Endodermal cell (in vitro differentiated cells): ENCODE measurements around the gene RHBDL3. TPM values are rescaled to one million over a fixed set of nuclear protein-coding genes. Genes with fewer than 3 reads are reported as not detected.
A peak's percentile ranks its signal among the peaks of the same experiment; 100 is the strongest.

ENCODE experiments used
- DNase-seq: peaks from one replicate; pipeline ENCODE4 v3.0.0-alpha.2; 2017
- H3K27ac ChIP-seq: 2 replicates; pipeline ENCODE4 v1.5.1; 2013; ENCODE audit warnings: mild to moderate bottlenecking, low read depth, low read length, moderate library complexity
- H3K27me3 ChIP-seq: 2 replicates; pipeline ENCODE4 v1.6.1; 2013; ENCODE audit warnings: mild to moderate bottlenecking, low read length, moderate library complexity; ENCODE audit not compliant: insufficient read depth, control insufficient read depth, poor library complexity, severe bottlenecking
- H3K36me3 ChIP-seq: 2 replicates; pipeline ENCODE4 v1.7.0; 2013; ENCODE audit warnings: mild to moderate bottlenecking, low read length, moderate library complexity; ENCODE audit not compliant: control insufficient read depth, insufficient read depth
- H3K4me1 ChIP-seq: one replicate; pipeline ENCODE4 v1.7.0; 2013; ENCODE audit warnings: low read length; ENCODE audit not compliant: control insufficient read depth, insufficient read depth
- H3K4me3 ChIP-seq: 2 replicates; pipeline ENCODE4 v1.5.1; 2013; ENCODE audit warnings: mild to moderate bottlenecking, low read length, moderate library complexity
- H3K9ac ChIP-seq: 2 replicates; pipeline ENCODE4 v1.6.1; 2013; ENCODE audit warnings: mild to moderate bottlenecking, low read length, moderate library complexity; ENCODE audit not compliant: poor library complexity, severe bottlenecking; ENCODE audit errors: extremely low read depth
- H3K9me3 ChIP-seq: 2 replicates; pipeline ENCODE4 v1.6.1; 2013; ENCODE audit warnings: mild to moderate bottlenecking, low read length, moderate library complexity; ENCODE audit not compliant: control insufficient read depth
- H3K27ac Mint-ChIP-seq: 2 replicates; pipeline ENCODE4 v1.8.0; 2020; ENCODE audit warnings: mixed read lengths
- H3K27me3 Mint-ChIP-seq: 2 replicates; pipeline ENCODE4 v1.8.0; 2021; ENCODE audit warnings: mild to moderate bottlenecking, mixed read lengths; ENCODE audit not compliant: insufficient read depth
- H3K36me3 Mint-ChIP-seq: 2 replicates; pipeline ENCODE4 v1.8.0; 2020; ENCODE audit warnings: low read depth, mixed read lengths
- H3K4me1 Mint-ChIP-seq: 2 replicates; pipeline ENCODE4 v1.8.0; 2020; ENCODE audit warnings: mixed read lengths
- H3K4me3 Mint-ChIP-seq: 2 replicates; pipeline ENCODE4 v1.8.0; 2020; ENCODE audit warnings: mild to moderate bottlenecking, moderate library complexity, mixed read lengths
- H3K9me3 Mint-ChIP-seq: 2 replicates; pipeline ENCODE4 v1.8.0; 2020; ENCODE audit warnings: mild to moderate bottlenecking, mixed read lengths
- WGBS, 2 experiments: methylation state at CpG; one replicate each; pipeline versions ENCODE4 v1.1.5 to v1.1.7; 2013; ENCODE audit warnings: missing lambda C conversion rate in 2 of 2, mixed read lengths in 1 of 2; ENCODE audit not compliant: insufficient coverage in 1 of 2, insufficient read length in 1 of 2; 5-methylcytosine and 5-hydroxymethylcytosine counted together
- total RNA-seq, 2 donors: library from RNA; stranded (reverse); fragmentation: NEBNext Ultra II Directional in 1 of 2; extraction: Animal tissue kit (Norgen Biotek cat#: 25700) in 1 of 2; gene quantifications; 2 replicates in 1 of 2; 3 replicates in 1 of 2; pipeline ENCODE4 v1.2.1, GENCODE V29; 2021
- TF ChIP-seq, protein P1 (sequence below): fragments of 200-600 bp; sonication (generic); conservative IDR thresholded peaks from 2 replicates; pipeline ENCODE4 v1.5.0; 2021; ENCODE audit warnings: antibody characterized with exemption, mild to moderate bottlenecking

The RHBDL3 gene
- total RNA-seq, 2 donors from 2014 or later = 0.35 to 1.4 TPM

DNA sequence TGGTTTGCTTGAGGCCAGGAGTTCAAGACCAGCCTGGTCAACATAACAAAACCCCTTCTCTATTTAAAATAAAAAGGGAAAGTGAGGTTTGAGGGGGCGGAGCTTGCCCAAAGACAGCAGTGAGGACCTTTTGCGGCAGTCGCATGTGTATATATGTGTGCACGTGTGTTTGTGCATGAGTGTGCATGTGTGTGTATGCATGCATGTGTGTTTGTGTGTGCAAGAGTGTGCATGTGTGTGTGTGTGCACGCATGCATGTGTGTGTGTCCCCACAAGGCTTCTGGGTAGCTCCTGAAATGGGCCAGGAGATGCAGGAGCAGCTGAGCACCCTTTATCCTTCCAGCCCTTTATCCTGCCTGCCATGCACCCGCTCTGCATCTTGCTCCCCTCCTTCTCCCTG lies 9.0 kb downstream of the RHBDL3 start:
- no peak overlapping the region for H3K4me3 Mint-ChIP-seq
- H3K9me3 Mint-ChIP-seq = no peaks in the 10 kb centered on the region
- DNase-seq = no peak
- Histone ChIP-seq H3K9ac (no peak overlapping the region), H3K4me1 (no peaks in the 10 kb centered on the region), H3K4me3 (no peak overlapping the region), H3K27ac (peak overlapping the region; percentile 38), H3K9me3 (no peaks in the 10 kb centered on the region), H3K36me3 (no peaks in the 10 kb centered on the region), H3K27me3 (peaks cover 13% of the 10 kb centered on the region)
- peaks cover 24% of the 10 kb centered on the region for H3K27me3 Mint-ChIP-seq
- peaks cover 11% of the 10 kb centered on the region for H3K4me1 Mint-ChIP-seq
- no peak overlapping the region for H3K27ac Mint-ChIP-seq
- TF ChIP-seq, protein P1, sequence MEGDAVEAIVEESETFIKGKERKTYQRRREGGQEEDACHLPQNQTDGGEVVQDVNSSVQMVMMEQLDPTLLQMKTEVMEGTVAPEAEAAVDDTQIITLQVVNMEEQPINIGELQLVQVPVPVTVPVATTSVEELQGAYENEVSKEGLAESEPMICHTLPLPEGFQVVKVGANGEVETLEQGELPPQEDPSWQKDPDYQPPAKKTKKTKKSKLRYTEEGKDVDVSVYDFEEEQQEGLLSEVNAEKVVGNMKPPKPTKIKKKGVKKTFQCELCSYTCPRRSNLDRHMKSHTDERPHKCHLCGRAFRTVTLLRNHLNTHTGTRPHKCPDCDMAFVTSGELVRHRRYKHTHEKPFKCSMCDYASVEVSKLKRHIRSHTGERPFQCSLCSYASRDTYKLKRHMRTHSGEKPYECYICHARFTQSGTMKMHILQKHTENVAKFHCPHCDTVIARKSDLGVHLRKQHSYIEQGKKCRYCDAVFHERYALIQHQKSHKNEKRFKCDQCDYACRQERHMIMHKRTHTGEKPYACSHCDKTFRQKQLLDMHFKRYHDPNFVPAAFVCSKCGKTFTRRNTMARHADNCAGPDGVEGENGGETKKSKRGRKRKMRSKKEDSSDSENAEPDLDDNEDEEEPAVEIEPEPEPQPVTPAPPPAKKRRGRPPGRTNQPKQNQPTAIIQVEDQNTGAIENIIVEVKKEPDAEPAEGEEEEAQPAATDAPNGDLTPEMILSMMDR = no peak
- no peaks in the 10 kb centered on the region for H3K36me3 Mint-ChIP-seq
- WGBS, 2 experiments = 92 to 93% methylated on average over 4 to 6 of the region's 6 CpGs

GRCh38 chr17:32275060-32276042 lies 9.7 kb downstream of the RHBDL3 start:
- no peak overlapping the region for H3K27ac Mint-ChIP-seq
- TF ChIP-seq, protein P1 = no peak
- peaks cover 18% of the 10 kb centered on the region for H3K4me1 Mint-ChIP-seq
- no peaks in the 10 kb centered on the region for H3K36me3 Mint-ChIP-seq
- WGBS, 2 experiments = 53 to 76% methylated on average over 3 to 19 of the region's 19 CpGs
- peaks cover 19% of the 10 kb centered on the region for H3K27me3 Mint-ChIP-seq
- H3K9ac ChIP-seq = no peak overlapping the region
- no peaks in the 10 kb centered on the region for H3K36me3 ChIP-seq
- no peaks in the 10 kb centered on the region for H3K9me3 ChIP-seq
- H3K9me3 Mint-ChIP-seq = no peaks in the 10 kb centered on the region
- peaks cover 6% of the 10 kb centered on the region for H3K27me3 ChIP-seq
- DNase-seq = peak; percentile 95
- no peaks in the 10 kb centered on the region for H3K4me1 ChIP-seq
- no peak overlapping the region for H3K4me3 Mint-ChIP-seq
- peak overlapping the region; percentile 89 for H3K27ac ChIP-seq
- H3K4me3 ChIP-seq = no peak overlapping the region

GRCh38 chr17:32276171-32276601 lies 10.6 kb downstream of the RHBDL3 start:
- H3K27me3 ChIP-seq = no peaks in the 10 kb centered on the region
- peaks cover 5% of the 10 kb centered on the region for H3K4me1 ChIP-seq
- peaks cover 22% of the 10 kb centered on the region for H3K4me1 Mint-ChIP-seq
- no peak overlapping the region for H3K4me3 Mint-ChIP-seq
- H3K9me3 ChIP-seq = no peaks in the 10 kb centered on the region
- no peak overlapping the region for H3K9ac ChIP-seq
- H3K27ac ChIP-seq = peak overlapping the region; percentile 89
- TF ChIP-seq, protein P1 = no peak
- DNase-seq = peak; percentile 57
- H3K27me3 Mint-ChIP-seq = peaks cover 14% of the 10 kb centered on the region
- no peaks in the 10 kb centered on the region for H3K36me3 ChIP-seq
- H3K4me3 ChIP-seq = no peak overlapping the region
- 63 to 68% methylated on average over 2 to 4 of the region's 4 CpGs for WGBS, 2 experiments
- H3K27ac Mint-ChIP-seq = no peak overlapping the region
- H3K36me3 Mint-ChIP-seq = no peaks in the 10 kb centered on the region
- H3K9me3 Mint-ChIP-seq = no peaks in the 10 kb centered on the region
